HG02610 (cell line): ENCODE results near the gene KNOP1.
"Not testable (repeated sequence)": the region's sequence is repeated elsewhere in the genome, so short reads cannot be mapped to it uniquely, and the experiment has no call there.

Experiments used
- ATAC-seq: cut with Tn5 transposase; IDR thresholded peaks from one replicate; pipeline ENCODE4 v1.9.1; 2021; ENCODE audit warnings: mild to moderate bottlenecking, moderate library complexity; ENCODE audit not compliant: unreplicated experiment

KNOP1 gene

DNA sequence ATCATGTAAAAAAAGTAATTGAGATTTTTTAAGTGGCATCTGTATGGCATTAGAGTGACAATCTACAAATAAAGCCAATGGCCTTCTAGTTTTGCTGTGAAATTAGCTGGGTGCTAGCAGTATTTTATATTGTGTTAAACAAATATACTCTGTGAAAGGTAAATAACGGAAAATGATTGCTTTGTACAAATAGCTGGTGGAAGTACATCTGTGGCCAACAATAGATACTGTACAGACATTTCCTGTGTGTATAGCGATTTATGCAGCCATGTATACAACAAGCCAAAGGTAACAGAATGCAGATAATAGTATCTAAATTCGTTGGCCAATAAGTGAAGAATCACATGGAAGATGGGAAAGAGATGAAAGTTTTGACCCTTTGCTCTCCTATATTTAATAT, 26.6 kb upstream of the KNOP1 start:
- ATAC-seq: no peak

DNA sequence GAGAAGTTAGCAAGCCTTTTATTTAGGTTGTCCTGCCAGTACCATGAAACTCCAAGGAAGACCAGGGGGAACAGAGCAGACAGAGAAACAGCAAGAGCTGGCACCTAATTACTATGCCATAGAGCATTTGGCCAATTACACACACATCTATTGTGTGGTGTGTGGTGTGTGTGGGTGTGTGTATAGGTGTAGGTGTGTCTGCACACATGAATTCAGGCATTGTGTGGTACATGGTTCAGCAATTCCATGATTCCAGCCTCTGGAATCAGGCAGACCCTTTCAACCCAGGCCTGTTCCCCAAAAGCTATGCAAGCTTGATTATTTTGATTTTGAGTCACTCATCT, 25.8 kb upstream of the KNOP1 start:
- ATAC-seq: no peak

DNA sequence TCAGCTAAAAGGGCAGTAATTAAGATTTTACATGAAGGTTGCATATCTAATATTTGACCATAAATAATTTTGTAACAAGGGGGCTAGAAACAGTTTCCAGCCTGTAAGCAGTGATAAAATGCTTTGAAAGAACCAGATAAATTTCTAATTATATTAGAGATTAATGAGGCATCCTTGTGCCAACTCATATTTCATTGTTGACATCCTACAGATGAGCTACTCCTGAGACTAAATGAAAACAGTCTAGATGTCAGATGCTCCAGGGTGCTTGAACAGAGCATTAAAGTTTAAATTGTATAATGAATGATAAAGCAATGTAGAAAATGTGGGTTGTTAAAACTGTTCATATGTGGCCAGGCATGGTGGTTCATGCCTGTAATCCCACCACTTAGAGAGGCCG, 23.3 kb upstream of the KNOP1 start:
- ATAC-seq: no peak

DNA sequence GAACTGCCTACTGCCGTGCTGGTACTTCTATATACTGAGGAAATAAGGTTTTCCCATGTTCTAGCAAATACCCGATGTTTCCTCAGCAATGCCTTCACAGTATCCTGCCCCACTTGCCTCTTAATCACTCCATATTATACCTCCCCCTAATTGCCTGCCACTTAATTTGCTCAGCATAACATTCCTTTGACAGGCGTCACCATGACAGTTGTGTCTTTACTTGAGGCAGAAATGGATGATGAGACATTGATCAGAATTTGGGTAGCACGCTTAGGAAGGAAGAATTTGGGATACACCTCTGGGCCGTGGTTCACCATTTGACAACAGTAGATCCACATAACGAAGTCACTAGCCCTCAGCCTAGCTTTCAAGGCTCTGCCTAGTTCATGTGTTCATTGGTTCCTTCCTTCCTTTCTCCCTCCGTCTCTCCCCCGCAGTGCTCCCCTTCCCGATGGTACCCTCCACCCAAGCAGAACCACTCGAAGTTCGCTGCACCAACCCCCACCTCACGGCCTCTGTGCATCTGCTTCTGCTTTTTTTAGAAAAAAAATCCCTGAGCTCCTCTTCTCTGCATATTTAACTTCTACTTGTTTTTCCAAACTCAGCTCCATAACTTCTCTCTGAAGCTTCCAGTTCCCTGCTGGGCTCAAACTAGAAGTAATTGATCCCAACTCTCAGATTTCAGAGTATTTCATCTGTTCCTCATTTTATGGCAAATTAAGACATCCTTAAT, 19.4 kb upstream of the KNOP1 start:
- ATAC-seq: no peak

DNA sequence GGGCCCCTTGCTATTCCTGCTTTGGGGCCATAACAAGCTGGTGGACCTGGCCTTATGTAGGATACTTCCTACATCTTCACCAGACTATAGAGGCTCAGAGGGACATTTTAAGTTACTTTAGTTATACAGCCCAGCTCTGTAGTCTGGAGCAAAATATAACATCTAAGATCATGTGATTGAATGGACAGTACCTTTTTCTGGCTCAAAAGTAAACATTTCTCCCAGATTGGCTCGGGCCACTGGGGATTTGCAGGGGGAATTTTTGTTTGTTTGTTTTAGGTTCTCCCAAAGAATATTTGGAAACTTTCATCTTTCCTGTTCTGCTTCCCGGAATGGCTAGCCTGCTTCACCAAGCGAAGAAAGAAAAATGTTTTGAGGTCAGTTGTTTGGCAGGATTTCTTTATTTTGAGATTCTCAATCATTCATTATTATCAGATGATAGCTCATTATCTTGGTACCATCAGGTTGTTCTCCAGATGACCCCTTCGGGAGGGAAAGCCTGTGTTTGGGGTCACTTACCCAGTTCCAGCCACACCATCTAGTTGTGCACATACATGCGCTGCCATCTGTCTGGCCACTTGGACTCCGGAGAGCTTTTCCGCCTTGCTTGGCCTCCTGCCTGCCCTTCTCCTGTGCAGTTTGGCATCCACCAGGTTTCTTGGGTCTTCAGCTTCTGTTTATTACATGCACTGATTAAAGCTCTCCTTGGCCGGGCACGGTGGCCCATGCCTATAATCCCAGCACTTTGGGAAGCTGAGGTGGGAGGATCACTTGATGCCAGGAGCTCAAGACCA, 17.2 kb upstream of the KNOP1 start:
- ATAC-seq: no peak

DNA sequence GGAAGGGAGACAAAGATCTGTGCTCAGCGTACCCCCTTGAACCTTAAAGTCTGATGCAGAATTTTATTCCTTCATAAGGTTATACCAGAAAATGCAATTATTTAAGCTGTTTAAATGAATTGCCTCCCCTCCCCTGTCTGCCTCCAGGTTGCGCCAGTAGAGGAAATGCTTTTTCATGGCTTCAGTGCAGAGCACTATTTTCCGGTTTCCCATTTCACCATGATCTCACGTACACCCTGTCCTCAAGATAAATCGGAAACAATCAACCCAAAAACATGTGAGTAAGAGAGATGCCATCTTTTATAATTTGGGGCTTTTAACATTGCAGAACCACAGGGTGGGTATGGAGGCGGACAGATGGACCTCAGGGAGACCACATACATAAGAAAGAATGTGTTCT, 15.5 kb upstream of the KNOP1 start:
- no peak for ATAC-seq

DNA sequence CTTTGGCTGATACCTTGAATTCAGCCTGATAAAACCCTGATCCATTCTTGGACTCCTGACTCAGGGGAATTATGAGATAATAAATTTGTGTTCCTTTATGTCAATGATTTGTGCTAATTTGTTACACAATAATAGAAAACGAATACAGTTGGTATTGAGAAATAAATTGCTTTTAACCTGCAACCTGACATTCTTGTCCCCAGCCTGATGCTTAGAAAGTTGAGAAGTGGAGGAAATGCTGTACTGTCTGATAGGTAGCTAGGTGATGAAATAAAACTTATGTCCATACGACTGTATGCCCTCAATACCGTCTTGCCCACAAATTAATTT, 10.6 kb upstream of the KNOP1 start:
- no peak for ATAC-seq

DNA sequence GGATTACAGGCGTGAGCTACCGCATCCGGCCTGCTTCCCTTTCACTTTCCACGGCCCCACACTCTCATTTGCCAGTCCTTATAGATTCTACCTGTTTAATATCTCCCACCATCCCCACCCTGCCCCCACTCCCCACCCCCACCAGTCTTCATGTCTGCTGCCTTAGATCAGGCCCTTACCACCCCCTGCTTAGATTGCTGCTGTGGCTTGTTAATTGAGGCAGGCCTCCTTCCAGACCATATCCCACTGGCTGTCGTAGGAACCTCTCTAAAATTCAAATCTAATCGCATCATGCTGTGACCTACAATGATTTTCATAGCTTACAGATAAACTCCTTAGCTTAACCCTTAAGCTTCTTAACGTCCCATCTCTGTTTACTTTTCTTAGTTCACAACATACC, 5.0 kb upstream of the KNOP1 start:
- ATAC-seq: no peak

DNA sequence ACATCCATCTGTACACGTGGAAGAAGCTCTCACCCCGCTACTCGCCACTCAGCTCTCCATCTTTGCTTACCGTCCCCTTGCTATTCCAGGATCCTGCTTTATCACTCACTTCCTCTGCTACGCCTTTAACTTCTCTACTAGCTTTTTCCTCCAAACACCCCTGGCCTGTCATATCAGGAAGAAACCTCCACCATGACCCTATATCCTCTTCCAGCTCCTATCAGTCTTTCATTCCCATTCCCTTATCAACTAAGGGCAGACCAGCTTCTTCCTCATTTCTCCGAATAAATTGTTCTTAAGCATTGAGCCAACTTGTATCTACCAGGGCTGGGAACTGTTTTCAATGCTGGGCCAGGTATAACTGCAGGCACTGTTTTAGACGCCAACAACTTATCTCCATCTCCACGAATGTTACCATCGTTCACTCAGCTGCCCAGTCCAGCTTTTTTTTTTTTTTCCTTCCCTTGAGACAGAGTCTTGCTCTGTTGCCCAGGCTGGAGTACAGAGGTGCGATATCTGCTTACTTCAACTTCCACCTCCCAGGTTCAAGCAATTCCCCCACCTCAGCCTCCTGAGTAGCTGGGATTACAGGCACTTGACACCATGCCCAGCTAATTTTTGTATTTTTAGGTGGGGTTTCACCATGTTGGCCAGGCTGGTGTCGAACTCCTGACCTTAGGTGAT, 4.4 kb upstream of the KNOP1 start:
- ATAC-seq: no peak

DNA sequence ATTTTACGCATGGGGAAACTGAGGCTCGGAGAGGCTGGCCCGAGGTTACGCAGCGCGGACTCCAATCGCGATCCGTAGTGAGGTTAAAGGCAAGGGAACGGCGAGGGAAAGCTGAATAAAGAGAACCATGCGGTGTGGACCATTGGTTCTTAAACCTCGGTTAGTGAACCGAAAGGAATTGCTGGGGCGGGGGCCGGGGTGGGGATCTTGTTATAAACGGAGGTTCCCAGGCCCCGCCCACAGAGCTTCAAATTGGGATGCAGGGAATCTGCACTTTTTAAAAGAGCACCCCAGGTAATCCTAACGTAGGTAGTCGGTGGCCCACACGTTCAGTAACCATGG, 568 bp upstream of the KNOP1 start:
- no peak for ATAC-seq

DNA sequence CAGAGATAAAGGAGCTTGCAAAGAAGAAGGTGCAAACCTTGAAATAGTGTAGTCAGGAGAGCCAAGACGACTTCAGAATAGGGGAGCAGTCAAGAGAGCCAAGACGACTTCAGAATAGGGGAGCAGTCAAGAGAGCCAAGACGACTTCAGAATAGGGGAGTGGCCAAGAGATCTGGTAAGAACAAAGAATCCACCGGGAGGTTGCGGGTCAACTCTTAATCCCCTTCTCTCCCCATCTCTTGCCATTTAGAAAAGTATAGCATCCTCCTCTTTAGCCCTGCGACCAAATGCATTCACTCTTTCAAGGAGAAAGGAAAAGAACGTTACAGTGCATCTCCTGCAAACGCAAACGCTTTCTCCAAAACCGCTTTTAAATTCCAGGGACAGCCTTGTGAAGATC, 713 bp downstream of the KNOP1 start:
- ATAC-seq: no peak

DNA sequence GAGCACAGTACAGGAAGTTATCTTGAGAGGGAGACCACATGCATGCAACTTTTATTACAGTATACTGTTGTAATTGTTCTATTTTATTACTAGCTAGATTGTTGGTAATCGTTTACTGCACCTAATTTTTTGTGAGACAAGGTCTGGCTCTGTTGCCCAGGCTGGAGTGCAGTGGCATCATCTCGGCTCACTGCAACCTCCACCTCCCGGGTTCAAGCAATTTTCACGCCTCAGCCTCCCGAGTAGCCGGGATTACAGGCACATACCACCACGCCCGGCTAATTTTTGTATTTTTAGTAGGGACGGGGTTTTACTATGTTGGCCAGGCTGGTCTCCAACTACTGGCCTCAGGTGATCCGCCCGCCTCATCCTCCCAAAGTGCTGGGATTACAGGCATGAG, 1.3 kb downstream of the KNOP1 start:
- ATAC-seq: not testable (repeated sequence)

DNA sequence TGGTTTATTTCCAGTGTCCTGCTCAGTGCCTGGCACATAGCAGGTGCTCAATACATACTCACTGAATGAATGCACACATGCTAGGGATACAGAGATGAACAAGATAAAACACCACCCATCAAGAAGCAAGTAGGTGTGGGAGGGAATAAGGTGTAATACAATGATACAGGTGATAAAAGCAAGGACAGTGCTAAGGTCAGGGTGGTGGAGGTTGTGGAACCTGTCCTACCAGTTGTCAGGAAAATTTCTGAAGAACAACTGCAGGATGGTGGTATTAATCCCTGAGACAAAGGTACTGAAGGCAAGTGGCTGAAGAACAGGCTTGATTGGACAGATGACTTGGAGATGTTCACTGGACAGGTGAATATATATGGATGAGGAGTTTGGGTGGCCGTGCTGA, 1.8 kb downstream of the KNOP1 start:
- no peak for ATAC-seq

DNA sequence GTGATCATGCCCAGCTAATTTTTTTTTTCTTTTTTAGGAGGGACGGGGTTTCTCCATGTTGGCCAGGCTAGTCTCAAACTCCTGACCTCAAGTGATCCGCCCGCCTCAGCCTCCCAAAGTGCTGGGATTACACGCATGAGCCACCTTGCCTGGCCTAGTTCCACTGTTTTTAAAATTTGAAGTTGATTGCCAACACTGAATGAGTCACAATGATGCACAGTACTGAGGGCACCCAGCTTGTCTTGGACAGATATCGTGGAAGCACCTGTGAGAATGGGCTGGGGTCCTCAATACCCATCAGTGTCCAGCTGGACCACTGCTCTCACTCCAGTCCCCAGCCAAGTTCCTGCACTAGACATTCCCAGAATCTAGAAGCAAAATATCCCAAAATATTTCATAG, 2.5 kb downstream of the KNOP1 start:
- ATAC-seq: no peak

DNA sequence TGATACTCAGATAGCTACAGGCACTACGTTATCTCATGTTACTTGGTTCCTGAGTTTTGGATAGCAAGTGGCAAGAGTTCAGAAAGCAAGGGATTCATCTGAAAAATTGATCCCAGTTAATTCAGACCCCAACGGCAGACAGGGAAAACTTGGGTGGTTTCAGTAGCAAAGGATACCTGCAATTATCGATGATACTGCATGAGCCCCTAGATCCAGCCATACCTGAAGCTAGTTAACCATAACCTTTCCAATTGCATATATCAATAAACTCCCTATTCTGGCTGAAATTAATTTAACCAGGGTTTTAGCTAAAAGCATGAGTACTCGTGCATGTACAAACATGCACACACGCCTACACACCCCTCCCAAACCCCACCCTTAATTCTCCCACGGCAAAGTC, 4.3 kb downstream of the KNOP1 start:
- no peak for ATAC-seq

DNA sequence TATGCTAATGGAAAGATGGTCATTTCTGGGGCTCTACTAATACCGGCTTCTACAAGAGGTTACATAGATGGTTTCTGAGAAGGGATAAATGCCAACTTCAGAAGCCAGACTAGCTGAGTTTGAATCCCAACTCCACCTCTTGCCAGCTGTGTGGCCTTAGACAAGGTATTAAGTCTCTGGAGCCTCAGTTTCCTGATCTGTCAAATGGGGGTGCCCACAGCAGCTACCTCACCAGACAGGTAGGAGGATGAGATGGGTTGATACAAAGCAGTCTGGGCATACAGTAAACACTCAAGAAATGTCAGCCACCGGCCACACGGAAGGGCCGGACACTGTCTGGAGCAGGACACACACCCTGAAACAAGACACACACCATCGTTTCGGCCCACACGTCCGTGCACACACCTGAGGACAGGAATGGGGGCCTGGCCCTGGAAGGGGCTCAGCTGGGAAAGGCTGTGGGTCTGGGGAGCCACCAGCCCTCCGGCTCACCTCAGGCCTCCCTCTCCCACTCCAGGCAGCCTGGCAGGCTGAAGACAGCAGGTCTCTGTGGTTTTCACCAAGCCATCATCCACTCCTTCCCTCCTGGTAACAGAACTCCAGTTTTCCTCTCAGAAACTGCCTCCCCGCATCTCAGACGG, 5.5 kb downstream of the KNOP1 start:
- no peak for ATAC-seq

DNA sequence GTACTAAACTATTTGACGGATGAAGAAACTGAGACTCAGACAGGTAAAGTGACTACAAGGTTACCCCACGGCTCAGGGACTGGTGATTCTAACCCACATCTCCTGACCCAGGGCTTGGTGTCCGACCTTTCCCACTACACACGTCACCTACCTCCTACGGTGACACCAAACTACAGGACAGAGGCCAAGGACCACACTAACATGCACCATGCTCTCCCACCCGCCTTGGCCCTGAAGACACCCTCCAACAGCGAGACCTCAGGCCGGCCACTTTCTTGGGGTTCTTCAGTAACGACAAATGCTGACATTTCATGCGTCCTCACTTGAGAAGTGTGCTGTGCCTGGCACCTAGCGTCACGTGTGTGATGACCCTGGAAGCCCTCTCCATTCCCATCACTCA, 6.4 kb downstream of the KNOP1 start:
- no peak for ATAC-seq

DNA sequence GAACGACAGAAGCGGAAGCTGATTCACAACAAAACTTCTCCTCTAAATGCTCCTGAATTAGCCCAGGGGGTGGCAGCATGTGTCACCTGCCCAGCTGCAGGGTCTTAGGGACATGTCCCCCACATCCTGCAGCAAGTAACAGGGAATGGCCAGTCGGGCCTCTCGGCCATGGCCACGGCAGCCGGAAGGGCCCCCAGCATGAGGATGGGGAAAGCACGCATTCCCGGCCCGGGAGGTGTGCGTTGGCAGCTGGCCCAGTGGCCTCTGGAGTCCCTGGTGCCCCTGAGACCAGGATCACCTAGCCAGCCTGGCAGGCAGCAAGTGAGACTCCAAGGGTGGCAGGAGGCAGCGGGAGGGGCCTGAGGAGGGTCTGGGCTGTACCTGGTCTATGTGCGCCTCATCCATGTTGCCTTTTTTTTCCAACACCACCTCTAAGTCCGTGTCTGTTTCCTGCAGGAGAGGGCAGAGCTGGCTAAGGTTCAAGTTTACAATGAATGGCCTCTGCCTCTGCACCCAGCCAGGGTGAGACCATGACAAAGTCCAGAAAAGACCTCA, 7.0 kb downstream of the KNOP1 start:
- no peak for ATAC-seq

DNA sequence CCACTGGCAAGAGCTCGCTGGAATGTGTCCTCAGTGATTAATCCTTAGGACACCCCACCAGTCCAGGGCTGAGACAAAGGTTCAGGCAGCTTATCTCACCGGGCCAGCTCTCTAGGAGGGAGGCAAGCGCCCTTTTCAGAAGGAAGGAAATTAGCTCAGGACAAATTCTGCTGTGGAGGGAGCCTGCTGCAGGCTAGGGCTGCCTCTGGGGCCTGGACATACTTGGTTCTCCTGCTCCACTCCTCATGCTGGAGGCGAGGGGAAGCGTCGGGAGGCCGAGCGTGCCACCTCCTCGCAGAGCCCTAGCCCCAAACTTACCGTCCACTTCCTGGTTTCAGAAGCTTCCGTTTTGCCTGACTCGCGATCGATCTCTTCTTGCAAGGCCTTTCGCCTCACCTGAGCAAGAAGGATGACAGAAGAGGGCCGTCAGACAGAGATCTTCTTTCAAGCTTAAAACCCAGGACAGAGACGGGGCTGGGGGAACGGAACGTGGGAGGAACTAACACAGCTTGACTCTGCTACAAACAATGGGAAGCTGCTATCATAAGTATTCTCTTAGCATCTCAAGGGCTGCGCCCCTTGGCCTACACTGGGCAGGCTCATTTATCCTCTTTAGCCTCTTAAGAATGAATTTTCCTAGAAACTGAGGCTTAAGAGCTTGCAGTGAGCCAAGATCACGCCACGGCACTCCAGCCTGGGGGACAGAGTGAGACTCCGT, 7.7 kb downstream of the KNOP1 start:
- ATAC-seq: no peak

DNA sequence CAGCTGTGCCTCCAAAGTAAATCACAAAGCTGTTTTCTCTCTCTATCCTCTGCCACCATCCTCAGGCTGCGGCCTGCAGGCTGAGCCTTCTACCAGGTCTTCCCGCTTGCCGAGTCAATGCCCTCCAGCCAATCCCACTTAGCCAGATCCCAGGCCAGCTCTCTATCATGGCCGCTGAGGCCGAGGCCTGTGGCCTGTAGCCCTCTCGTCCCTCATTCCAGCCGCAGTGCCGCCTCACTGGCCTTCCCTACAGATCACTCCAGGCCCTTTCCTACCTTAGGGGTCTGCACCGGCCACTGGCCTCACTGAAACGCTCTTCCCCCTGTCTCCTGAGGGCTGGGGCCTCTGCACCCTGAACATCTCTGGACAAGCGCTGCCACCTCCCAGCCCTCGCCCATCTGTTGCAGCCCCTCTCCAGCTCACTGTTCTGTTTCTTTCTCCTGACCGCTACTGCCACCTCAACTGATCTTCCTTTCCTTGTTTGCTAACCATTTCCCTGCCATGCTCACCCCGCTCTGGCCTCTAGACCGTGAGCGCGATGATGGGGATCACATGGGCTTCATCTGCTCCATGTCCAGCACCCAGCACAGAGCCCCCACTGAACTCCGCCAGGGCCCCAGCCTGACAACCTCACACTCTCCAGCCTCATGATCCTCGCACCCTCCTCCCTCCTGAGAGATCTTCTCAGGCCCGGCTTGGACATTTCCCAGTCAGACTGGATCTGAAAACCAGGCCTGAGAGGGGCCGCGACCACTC, 8.5 kb downstream of the KNOP1 start:
- ATAC-seq: no peak
